BJ (cell line): ENCODE measurements around the gene MB. TPM values are rescaled to one million over a fixed set of nuclear protein-coding genes. Genes with fewer than 3 reads are reported as not detected.

Experiments
- CTCF ChIA-PET: fragments of 350-600 bp; formaldehyde crosslinking; extraction: SDS; loops from one replicate; lab custom pipeline; 2021; ENCODE audit warnings: antibody characterized with exemption, inconsistent platforms; lab: Yijun Ruan, JAX
- POLR2A ChIA-PET: fragments of 300-600 bp; sonication (Branson Sonifier 250); formaldehyde crosslinking; extraction: SDS; loops from one replicate; lab custom pipeline; 2021; ENCODE audit warnings: antibody characterized with exemption; lab: Charles Lee
- DNase-seq: peaks from one replicate; pipeline ENCODE4 v3.0.0-alpha.2; 2011; ENCODE audit warnings: low read depth
- H3K27me3 ChIP-seq: 2 replicates; pipeline ENCODE4 v1.6.0; 2011; ENCODE audit warnings: low read length; ENCODE audit not compliant: control insufficient read depth, insufficient read depth
- H3K36me3 ChIP-seq: 2 replicates; pipeline ENCODE4 v1.5.1; 2011; ENCODE audit warnings: low read length; ENCODE audit not compliant: control insufficient read depth, insufficient read depth
- H3K4me3 ChIP-seq: 2 replicates; pipeline ENCODE4 v1.5.1; 2011; ENCODE audit warnings: low read depth, mild to moderate bottlenecking, control low read depth, low read length
- CTCF ChIP-seq: IDR thresholded peaks from 2 replicates; pipeline ENCODE4 v1.5.1; 2011; ENCODE audit warnings: low read depth, mild to moderate bottlenecking, control low read depth, inconsistent platforms, low read length, moderate library complexity; ENCODE audit not compliant: insufficient read depth
- polyA plus RNA-seq: library from polyadenylated mRNA; depleted of rRNA; stranded (reverse); fragments of >200 nt; gene quantifications from 2 replicates; pipeline ENCODE4 v1.2.3, GENCODE V29; 2011; rRNA removed

Gene MB
- polyA plus RNA-seq, 1 experiment, result not detected

GRCh38 chr22:35560824-35561223, 56.3 kb downstream of the MB start:
- DNase-seq, result no peak

GRCh38 chr22:35560366-35560765, 56.8 kb downstream of the MB start:
- no peak for TF ChIP-seq CTCF
- Histone ChIP-seq H3K27me3 (0 out of 2 replicates have a peak, but pooled peaks cover 2% of the 10 kb centered on the region), H3K4me3 (no peak overlapping the region), H3K36me3 (no peaks in the 10 kb centered on the region)
- ChIA-PET POLR2A (no interaction called here), CTCF (interaction anchor here (0.6 to 1.0 kb wide), 2 partner anchors 23 to 479 kb away, joined by 3 to 6 read pairs; no protein-coding TSS in a partner anchor)
- no peak for DNase-seq

More at GRCh38 chr22:35560824-35561223, 56.3 kb downstream of the MB start:
- CTCF ChIA-PET, result interaction anchor here (0.6 kb wide), 1 partner anchor 478 kb away, joined by 6 read pairs; no protein-coding TSS in a partner anchor
- Histone ChIP-seq H3K4me3 (no peak overlapping the region), H3K27me3 (0 out of 2 replicates have a peak, but pooled peaks cover 2% of the 10 kb centered on the region), H3K36me3 (no peaks in the 10 kb centered on the region)
- TF ChIP-seq CTCF, result no peak
- POLR2A ChIA-PET, result no interaction called here

- no peak for DNase-seq
- ChIA-PET CTCF (interaction anchor here (1.0 kb wide), 1 partner anchor 24 kb away, joined by 3 read pairs; no protein-coding TSS in a partner anchor), POLR2A (no interaction called here)
- 0 out of 2 replicates have a peak, but pooled peaks cover 2% of the 10 kb centered on the region for H3K27me3 ChIP-seq
- TF ChIP-seq CTCF, result no peak
- H3K36me3 ChIP-seq, result no peaks in the 10 kb centered on the region
- H3K4me3 ChIP-seq, result no peak overlapping the region
Observed at GRCh38 chr22:35559354-35560005, 57.6 kb downstream of the MB start.

DNA sequence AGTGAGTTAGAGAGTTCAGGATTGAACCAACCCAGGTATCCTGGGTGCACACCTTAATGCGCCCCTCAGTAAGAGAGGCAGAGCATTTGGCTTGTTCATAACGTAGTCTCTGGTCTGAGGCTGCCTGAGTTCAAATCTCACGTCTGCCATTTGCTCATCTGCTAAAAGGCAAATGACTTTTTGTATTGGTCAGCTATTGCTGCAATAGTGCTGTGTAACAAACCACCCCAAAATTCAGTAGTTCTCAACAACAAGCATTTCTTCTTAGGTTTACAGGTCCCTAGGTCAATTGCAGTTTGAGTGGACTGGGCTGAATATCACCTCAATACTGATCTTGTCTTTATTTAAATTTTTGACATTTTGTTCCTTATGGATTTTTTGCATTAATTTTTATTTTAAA, 58.4 kb downstream of the MB start:
- no peak for TF ChIP-seq CTCF
- Histone ChIP-seq H3K4me3 (no peak overlapping the region), H3K27me3 (0 out of 2 replicates have a peak, but pooled peaks cover 2% of the 10 kb centered on the region), H3K36me3 (no peaks in the 10 kb centered on the region)
- POLR2A ChIA-PET, result no interaction called here
- CTCF ChIA-PET, result no interaction called here
- no peak for DNase-seq

DNA sequence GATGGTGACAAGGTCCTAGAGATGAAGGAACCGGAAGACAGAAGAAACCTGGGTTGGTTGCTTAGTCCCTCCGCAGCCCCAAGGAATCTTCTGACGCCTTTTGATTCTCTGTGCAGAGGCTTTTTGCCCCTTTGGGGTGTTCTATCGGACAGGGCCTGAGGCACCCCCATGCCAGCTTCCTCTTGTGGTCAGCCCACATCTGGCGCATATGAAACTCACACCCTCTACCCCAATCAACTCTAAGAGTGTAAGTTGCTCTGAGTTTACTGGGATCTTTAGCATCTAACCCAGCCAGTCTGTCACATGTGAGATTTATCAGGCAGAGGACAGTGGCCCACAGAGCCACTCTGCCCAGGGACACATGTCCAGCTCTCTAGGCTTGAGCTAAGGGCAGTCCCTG, 59.1 kb downstream of the MB start:
- Histone ChIP-seq H3K4me3 (no peak overlapping the region), H3K36me3 (no peaks in the 10 kb centered on the region), H3K27me3 (0 out of 2 replicates have a peak, but pooled peaks cover 2% of the 10 kb centered on the region)
- POLR2A ChIA-PET, result no interaction called here
- TF ChIP-seq CTCF, result no peak
- CTCF ChIA-PET, result no interaction called here
- no peak for DNase-seq

Other genes with a start within 250 kb of the MB start
- 43.0 and 71.2 TPM in 2 replicates for gene HMOX1, start 236.2 kb downstream of the MB start, polyA plus RNA-seq
- gene MCM5, start 217.2 kb downstream of the MB start, polyA plus RNA-seq, result 19.4 and 34.6 TPM in 2 replicates
- 0.45 and 1.2 TPM in 2 replicates for gene RASD2, start 76.5 kb downstream of the MB start, polyA plus RNA-seq
- 9.5 and 14.2 TPM in 2 replicates for gene APOL6, start 31.1 kb upstream of the MB start, polyA plus RNA-seq
- not detected in 2 replicates for gene APOL5, start 100.5 kb upstream of the MB start, polyA plus RNA-seq